Chondrocyte (in vitro differentiated cells): ENCODE data around the gene UNCX. TPM values are rescaled to one million over a fixed set of nuclear protein-coding genes. Genes with fewer than 3 reads are reported as not detected.

ENCODE experiments used
- DNase-seq: peaks from one replicate; pipeline ENCODE4 v3.0.0; 2021; ENCODE audit warnings: mixed read lengths, low spot score
- H3K27ac Mint-ChIP-seq: one replicate; pipeline ENCODE4 v1.8.0; 2021; ENCODE audit warnings: mild to moderate bottlenecking, moderate library complexity, mixed read lengths; ENCODE audit not compliant: unreplicated experiment
- H3K27me3 Mint-ChIP-seq: 2 replicates; pipeline ENCODE4 v1.8.0; 2021; ENCODE audit warnings: low read depth, mixed read lengths
- H3K36me3 Mint-ChIP-seq: 2 replicates; pipeline ENCODE4 v1.8.0; 2021; ENCODE audit warnings: low read depth, mixed read lengths
- H3K4me1 Mint-ChIP-seq: 2 replicates; pipeline ENCODE4 v1.8.0; 2021; ENCODE audit warnings: low read depth, mild to moderate bottlenecking, mixed read lengths
- H3K4me3 Mint-ChIP-seq: one replicate; pipeline ENCODE4 v1.8.0; 2021; ENCODE audit warnings: mild to moderate bottlenecking, moderate library complexity, mixed read lengths; ENCODE audit not compliant: unreplicated experiment
- H3K9me3 Mint-ChIP-seq: 2 replicates; pipeline ENCODE4 v1.8.0; 2021; ENCODE audit warnings: low read depth, mixed read lengths
- total RNA-seq: library from RNA; stranded (reverse); gene quantifications from 3 replicates; pipeline ENCODE4 v1.2.1, GENCODE V29; 2021
- TF ChIP-seq, protein P1 (sequence below): fragments of 200-600 bp; sonication (generic); IDR thresholded peaks from 2 replicates; pipeline ENCODE4 v1.5.0; 2021; ENCODE audit warnings: antibody characterized with exemption, mild to moderate bottlenecking, moderate library complexity

Gene UNCX
- total RNA-seq, 1 donor from 2014 or later = not detected

DNA sequence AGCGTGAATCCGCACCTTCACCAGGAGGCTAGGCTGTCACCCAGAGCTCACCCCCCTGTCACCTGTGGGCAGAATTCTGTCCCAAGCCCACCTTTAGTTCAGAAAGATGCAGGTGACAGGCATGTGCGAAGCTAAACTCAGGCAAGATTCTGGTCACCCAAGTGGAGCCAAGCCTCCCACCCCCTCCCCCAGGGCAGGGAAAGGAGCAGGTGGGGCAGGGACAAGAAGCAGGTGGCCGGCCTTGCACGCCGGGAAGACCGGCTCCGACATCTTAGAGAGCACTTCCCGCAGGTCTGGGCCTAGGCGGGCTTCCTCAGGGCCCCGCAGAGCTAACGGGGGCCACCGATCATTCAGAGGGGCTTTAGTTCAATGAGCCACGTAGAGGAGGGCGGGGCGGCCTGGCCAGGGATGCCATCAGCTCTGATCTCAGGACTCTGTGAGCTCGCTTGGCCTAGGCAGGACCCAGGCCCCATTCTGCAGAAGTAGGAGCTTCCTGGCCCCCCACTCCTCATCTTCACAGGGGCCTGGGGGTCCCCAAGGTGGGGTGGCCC is 19.9 kb downstream of the UNCX start:
- Mint-ChIP-seq H3K9me3 (no peaks in the 10 kb centered on the region), H3K4me3 (no peak overlapping the region), H3K36me3 (no peaks in the 10 kb centered on the region), H3K4me1 (no peaks in the 10 kb centered on the region), H3K27ac (no peak overlapping the region), H3K27me3 (peaks cover 47% of the 10 kb centered on the region)
- DNase-seq = peak; percentile 85
- TF ChIP-seq, protein P1, sequence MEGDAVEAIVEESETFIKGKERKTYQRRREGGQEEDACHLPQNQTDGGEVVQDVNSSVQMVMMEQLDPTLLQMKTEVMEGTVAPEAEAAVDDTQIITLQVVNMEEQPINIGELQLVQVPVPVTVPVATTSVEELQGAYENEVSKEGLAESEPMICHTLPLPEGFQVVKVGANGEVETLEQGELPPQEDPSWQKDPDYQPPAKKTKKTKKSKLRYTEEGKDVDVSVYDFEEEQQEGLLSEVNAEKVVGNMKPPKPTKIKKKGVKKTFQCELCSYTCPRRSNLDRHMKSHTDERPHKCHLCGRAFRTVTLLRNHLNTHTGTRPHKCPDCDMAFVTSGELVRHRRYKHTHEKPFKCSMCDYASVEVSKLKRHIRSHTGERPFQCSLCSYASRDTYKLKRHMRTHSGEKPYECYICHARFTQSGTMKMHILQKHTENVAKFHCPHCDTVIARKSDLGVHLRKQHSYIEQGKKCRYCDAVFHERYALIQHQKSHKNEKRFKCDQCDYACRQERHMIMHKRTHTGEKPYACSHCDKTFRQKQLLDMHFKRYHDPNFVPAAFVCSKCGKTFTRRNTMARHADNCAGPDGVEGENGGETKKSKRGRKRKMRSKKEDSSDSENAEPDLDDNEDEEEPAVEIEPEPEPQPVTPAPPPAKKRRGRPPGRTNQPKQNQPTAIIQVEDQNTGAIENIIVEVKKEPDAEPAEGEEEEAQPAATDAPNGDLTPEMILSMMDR = no peak

DNA sequence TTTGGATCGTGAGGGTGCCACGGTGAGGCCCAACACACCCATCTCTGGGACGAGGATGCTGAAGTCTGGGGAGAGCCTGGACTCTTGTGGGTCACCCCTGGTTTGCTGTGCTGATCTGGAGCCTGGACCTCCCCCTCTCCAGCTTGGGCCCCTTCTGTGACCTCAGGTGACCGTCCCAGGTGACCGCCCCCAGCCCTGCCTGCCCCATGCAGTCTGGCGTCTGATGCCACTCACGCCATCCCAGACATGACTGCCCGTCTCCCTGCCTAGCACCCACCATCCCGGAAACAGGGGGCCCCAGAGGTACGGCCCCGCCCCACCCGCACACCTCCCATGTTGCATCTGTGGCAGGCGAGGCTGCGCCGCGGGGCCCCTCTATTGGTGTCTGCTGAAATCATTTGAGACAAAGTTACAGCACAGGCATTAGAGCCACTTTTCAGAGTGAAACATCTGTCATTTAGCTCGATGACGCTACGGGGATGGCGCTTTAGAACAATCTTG is 21.1 kb downstream of the UNCX start:
- Mint-ChIP-seq H3K9me3 (no peaks in the 10 kb centered on the region), H3K4me3 (no peak overlapping the region), H3K27me3 (peaks cover 43% of the 10 kb centered on the region), H3K27ac (no peak overlapping the region), H3K36me3 (no peaks in the 10 kb centered on the region), H3K4me1 (no peaks in the 10 kb centered on the region)
- TF ChIP-seq, protein P1 = no peak
- peak; percentile 66 for DNase-seq

DNA sequence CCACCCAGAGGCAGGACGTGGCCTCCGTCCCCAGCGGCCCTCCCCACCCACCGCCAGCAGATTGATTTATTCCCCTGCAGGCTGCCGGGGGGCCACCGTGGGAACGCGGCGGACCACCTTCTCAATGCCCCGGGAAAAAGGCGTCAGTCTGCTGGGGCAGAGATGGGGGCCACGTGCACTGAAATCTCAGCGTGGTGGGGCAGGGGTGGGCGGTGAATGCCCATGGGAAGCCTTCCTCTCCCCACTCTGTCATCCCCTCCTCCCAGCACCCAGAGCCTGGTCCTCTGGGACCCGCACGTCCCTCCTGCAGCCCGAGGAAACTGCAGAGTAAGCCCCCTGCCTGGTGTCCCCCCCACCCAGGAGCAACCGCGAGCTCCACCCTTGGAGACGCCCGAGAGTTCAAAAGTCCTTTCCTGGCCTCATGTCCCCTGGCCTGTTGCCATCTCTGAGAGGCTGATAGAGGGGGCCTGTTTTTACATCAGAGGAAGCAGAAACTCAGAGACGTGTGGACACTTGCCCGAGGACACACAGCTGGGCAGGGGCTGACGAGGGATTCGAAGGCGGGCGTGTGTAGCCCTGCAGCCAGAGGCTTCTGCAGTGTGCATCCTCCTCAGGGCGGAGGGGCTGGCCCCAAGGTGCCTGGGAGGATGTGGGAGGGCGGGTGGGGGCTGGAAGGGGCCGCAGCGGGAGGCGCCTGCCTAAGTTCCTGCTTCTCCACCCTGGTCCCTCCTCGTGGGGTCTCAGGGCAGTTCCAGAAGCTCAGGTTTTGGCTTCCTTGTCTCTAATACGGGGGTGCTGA is 21.8 kb downstream of the UNCX start:
- H3K4me1 Mint-ChIP-seq = no peaks in the 10 kb centered on the region
- peaks cover 43% of the 10 kb centered on the region for H3K27me3 Mint-ChIP-seq
- H3K4me3 Mint-ChIP-seq = no peak overlapping the region
- H3K36me3 Mint-ChIP-seq = no peaks in the 10 kb centered on the region
- H3K9me3 Mint-ChIP-seq = no peaks in the 10 kb centered on the region
- peak; percentile 80 for DNase-seq
- no peak overlapping the region for H3K27ac Mint-ChIP-seq
- TF ChIP-seq, protein P1 = no peak

DNA sequence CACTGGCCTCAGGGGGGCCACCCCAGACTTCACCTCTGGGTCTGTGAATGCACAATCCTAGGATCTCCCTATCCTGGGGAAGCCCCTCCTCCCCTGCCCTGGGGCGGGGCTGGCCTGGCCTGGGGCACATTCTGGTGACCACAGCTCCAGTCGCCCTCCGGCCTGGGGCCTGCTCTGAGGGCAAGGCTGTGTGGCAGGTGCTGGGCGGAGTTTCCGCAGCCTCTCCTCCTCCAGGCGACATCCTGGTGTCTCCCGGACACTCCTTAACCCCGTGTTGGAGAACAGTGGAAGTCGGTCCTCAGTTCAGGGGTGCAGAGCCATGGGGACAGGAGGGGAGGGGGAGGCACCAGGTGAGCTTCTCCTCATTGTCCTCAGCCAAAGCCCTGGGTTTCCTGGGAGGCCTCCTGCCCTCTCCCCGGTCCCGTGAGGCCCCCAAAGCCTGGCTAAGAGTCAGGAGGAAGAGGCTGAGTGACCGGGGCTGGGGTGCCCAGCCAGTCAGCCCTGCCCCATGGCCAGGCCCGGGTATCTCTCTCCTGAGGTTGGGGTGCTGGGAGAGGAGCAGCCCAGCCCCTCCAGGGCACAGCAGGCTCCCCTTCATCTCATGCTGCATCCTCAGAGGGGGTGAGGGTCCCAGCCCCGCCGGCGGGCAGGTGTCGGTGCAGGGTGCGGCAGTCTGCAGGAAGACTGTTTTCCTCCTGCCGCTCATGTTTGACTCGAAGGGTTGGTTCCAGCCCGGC is 22.6 kb downstream of the UNCX start:
- Mint-ChIP-seq H3K4me1 (no peaks in the 10 kb centered on the region), H3K9me3 (no peaks in the 10 kb centered on the region), H3K27ac (no peak overlapping the region), H3K27me3 (peaks cover 38% of the 10 kb centered on the region), H3K4me3 (no peak overlapping the region), H3K36me3 (no peaks in the 10 kb centered on the region)
- TF ChIP-seq, protein P1 = no peak
- peak; percentile 79 for DNase-seq

DNA sequence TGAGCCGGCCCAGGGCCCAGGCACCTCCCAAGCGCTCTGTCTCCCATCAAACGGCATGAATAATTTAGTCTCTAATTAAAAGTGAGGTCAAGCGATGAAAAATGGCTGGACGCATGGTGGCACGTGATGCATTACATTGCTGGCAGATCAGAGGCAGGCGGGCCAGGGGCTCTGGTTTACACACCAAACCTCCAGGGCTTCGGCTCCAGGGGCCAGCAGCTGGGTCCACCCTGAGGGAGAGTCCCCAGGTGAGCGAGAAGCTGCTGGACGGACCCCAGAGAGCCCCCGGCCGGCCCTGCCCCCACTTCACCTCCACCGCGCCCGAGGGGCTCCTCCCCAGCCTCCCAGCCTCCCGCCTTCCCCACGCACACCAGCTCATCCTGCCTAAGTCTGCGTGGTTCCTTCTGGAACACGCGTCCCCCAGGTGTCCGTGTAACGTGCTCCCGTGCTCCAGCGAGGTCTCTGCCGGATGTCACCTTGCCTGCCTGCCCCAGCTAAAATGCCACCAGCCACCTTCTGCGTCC is 23.2 kb downstream of the UNCX start:
- Mint-ChIP-seq H3K27me3 (peaks cover 38% of the 10 kb centered on the region), H3K36me3 (no peaks in the 10 kb centered on the region), H3K4me3 (no peak overlapping the region), H3K4me1 (no peaks in the 10 kb centered on the region), H3K9me3 (no peaks in the 10 kb centered on the region), H3K27ac (no peak overlapping the region)
- TF ChIP-seq, protein P1 = no peak
- DNase-seq = peak; percentile 80
